ENCODE results near the gene GPATCH4.
"Not testable (repeated sequence)": the region's sequence is repeated elsewhere in the genome, so short reads cannot be mapped to it uniquely, and the experiment has no call there.

The GPATCH4 gene

DNA sequence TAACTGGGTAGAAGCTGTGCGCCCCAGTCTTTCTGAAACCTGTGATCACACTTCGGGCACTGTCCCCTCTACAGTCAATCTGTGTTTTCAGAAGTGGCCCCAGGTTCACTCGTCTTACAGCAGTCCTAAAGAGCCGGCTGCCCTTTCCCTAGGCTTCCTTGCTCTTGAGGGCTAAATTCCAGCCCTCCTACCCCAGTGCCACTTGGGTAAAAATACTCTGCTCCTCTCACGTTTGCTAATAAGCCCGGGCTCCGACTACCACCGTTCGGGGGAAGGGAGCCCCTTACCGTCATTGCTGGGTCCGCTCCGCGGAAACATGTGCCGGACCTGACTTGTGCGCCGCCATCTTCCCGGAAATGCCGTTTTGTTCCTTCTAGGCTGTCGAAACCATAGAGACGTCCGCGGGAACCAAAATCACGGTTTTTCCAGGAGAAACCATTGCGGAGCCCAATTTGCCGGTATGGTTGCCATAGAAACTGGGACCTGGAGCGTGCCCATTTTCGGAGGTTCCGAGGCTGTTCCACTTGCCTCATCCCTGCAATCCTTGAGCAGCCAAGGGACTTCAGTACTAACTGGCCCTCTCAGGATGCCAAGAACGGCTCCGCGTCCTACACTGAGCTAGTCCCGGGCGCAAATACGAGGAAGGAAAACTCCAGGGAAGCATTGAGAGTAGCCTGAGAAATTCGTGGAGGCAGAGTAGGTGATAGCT, at the start of gene GPATCH4:
TSS of gene GPATCH4 (minus strand) at position 358 of the 709 bp plus-strand sequence.
- DNase-seq (ENCODE audit: low read depth in 2 of 2) = peak; percentile 54 to 60

DNA sequence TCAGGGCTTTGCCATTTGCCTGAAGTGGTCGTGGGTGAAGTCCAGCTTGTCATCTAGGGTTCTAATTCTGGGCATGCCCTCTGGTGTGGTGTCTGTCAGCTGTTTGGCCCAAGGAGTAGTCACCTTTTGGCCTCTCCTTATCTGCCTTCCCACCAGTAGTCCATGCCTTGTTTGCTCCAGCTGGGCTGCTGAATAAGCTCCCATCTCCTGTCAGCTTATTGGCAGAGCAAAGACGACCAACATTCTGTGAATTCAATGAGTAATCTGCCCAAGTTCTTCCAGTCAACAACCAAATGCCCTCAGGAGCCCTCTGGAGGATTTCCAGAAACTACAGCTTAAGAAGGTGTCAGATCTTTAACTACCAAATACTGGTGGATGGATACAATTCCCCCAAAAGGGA, 47.7 kb upstream of the GPATCH4 start:
- DNase-seq (ENCODE audit: low read depth in 2 of 2) = no peak

DNA sequence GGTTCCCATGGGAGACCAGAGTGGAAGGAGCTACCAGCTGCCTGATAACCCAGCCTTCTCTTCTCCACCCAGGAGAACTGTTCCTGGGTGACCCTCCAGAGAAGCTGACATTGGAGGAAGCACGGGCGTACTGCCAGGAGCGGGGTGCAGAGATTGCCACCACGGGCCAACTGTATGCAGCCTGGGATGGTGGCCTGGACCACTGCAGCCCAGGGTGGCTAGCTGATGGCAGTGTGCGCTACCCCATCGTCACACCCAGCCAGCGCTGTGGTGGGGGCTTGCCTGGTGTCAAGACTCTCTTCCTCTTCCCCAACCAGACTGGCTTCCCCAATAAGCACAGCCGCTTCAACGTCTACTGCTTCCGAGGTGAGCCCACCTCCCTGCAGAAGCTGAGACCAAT, 47.2 kb upstream of the GPATCH4 start:
- no peak for DNase-seq (ENCODE audit: low read depth in 2 of 2)

DNA sequence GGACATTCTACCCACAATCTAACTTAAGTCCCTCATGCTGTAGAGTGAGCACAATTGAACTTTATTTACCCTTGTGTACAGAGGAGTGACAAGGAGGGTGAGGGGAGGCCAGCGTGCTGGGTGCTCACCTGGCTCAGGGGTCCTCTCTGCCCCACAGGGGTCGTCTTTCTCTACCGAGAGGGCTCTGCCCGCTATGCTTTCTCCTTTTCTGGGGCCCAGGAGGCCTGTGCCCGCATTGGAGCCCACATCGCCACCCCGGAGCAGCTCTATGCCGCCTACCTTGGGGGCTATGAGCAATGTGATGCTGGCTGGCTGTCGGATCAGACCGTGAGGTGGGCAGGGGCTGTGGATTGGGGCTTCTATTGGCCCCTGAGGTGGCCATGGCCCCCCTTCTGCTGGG, 46.1 kb upstream of the GPATCH4 start:
- DNase-seq (ENCODE audit: low read depth in 2 of 2) = no peak

DNA sequence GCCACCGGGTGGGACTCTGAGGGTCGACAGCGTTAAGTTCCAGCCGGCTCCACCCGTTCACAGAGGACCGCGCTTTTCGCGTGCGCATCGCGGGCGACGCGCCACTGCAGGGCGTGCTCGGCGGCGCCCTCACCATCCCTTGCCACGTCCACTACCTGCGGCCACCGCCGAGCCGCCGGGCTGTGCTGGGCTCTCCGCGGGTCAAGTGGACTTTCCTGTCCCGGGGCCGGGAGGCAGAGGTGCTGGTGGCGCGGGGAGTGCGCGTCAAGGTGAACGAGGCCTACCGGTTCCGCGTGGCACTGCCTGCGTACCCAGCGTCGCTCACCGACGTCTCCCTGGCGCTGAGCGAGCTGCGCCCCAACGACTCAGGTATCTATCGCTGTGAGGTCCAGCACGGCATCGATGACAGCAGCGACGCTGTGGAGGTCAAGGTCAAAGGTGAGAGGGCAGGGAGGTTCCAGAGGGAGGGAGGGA, 45.5 kb upstream of the GPATCH4 start:
- no peak for DNase-seq (ENCODE audit: low read depth in 2 of 2)

DNA sequence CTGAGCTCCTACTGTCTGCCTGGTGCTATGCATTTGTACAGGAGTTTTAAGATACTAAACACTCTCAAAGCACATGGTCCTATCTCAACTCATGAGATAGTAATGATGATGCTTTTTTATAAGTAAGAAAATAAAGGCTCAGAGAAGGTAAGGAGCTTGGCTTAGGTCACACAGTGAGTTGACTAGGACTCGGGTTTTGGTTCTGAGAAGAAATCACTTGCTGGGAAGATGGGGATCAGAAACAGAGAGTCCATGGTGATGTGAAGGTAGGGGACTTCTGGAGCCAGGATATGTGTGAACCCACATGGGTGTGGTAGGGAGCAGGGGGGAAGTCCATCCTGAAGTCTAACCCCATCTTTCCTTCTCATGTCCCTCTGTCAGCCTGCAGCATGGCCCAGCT, 44.4 kb upstream of the GPATCH4 start:
- no peak for DNase-seq (ENCODE audit: low read depth in 2 of 2)

DNA sequence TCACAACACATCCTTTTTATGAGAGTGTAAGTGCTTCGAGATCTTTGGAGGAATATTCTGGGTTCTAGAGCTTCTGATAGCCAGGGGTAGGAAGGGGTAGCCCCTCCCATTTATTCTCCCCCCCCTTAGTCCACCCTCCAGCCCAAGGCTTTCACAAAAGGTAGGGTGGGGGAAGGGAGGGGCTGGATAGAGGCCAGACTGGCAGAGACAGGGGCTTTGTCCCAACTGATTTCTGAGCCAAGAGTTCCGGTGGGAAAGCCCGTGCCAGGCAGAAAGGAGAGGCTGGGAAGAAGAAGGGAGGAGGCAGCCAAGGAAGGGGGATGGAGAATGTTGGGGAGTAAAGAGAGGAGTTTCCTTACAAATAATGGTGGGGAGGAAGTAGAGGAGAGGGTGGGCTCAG, 43.8 kb upstream of the GPATCH4 start:
- DNase-seq (ENCODE audit: low read depth in 2 of 2) = no peak

DNA sequence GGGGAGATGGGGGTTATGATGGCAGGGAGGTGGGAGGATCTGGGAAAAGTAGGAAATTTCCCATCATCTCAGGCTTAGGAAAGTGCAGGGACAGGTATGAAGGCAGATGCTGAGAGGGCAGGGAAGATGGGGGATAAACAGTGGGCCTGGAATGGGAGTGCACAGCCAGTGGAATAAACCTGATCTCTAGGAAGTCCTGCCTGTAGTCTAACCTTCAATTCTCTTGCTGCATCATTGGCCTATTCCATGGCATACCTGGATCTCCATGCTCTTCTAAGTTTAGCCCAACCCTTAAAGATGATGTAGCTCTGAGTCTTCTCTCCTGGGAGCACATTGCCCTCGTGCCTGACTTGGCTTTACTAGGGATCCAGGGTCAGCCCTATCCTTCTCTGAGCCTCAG, 43.4 kb upstream of the GPATCH4 start:
- no peak for DNase-seq (ENCODE audit: low read depth in 2 of 2)

DNA sequence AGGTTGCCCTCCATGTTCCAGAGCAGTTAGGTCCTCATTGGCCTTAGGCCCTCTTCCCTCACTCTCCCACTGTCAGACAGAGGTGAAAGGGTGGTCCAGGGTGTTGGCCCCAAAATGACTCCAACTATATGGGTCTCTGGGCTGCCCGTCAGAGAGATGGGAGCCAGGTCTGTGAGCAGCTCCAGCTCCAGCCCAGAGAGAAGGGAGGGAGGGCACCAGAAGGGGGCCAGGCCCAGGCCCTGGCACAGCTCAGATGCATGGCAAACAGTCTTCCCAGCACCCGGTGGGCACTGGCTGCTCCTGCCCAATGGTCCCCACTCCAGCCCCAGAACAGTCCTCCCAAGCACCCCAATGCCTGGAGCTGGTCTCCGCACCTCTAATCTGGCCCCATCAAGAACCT, 42.9 kb upstream of the GPATCH4 start:
- DNase-seq (ENCODE audit: low read depth in 2 of 2) = no peak

DNA sequence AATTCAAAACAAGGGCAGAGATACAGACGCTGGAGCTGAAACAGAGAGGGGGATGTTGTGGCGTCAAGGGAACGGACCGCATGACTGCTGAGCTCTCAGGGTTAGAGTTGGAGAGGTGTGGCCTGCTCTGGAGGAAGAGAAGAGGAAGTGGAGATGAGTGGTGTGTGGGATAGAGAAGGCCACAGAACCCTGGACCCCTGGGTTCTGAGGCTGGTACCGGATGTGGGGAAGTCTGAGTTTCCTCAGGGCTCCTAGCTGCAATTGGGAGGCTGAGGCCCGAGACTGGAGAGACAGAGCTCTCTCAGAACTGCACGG, 42.5 kb upstream of the GPATCH4 start:
- DNase-seq (ENCODE audit: low read depth in 2 of 2) = no peak

DNA sequence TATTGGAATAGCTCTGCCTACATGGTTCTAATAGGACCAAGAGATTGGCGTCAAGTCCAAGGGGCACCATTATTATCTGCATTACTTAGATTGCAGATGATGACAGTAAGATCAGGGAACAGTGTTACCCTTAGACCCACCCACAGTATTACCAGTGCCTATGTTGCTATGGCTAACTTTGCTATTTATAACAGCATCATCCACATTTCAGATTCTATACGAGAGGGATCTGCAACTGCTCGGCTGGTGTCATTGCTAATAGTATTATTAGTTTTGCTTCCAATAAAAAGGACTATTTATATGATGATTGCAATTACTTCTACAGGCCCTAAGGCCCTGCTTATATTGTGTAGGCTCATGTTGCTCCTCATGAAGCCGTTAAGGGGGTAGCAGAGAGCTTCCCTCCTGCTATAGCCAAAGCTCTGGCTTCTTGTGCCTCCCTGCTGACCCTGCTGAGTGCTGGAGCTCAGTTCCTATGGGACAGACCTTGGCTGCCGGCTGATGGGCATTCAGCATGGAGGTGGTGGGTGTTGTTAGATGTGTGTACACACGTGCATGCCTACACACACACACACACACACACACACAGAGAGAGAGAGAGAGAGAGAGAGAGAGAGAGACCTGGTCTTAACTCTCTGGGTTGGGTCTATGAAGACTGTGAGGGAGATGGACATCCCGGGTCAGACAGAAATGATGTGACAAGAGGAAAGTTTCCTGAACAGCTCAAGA, 41.9 kb upstream of the GPATCH4 start:
- no peak for DNase-seq (ENCODE audit: low read depth in 2 of 2)

DNA sequence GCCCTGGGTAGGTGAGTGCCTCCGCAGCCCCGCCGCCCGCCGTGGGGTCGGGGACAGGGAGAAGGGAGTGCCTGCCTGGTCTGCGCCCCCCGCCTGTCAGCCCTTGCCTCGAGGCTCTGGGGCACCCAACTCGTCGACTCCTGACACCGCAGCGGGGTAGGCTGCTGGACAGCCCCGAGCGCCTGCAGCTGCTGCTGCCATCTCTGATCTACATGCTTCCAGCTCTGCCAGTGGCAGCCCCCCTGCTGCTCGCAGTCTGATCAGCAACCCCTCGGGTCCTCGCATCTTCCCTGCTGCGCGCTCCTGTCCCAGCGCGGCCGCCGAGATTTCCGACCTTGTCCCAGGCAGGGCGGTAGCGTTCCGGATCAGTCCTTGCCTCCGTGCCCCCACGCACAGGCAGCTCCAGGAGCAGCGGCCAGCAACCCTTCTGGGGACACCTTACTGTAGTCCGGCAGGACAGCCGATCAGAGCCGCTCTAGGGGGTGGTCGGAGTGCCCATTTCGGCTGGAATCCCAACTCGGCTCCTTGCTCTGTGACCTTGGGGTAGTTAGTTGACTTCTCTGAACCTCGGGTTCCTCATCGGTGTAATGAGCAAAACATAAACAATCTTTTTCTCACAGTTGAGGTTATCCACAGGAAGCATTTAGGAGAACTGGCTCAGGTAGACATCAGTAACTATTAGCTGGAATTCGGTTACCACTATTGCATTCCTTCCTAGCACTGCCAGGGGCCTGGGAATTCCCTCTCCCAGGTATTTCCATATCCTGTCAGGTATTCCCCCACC, 41.2 kb upstream of the GPATCH4 start:
- DNase-seq (ENCODE audit: low read depth in 2 of 2) = no peak

DNA sequence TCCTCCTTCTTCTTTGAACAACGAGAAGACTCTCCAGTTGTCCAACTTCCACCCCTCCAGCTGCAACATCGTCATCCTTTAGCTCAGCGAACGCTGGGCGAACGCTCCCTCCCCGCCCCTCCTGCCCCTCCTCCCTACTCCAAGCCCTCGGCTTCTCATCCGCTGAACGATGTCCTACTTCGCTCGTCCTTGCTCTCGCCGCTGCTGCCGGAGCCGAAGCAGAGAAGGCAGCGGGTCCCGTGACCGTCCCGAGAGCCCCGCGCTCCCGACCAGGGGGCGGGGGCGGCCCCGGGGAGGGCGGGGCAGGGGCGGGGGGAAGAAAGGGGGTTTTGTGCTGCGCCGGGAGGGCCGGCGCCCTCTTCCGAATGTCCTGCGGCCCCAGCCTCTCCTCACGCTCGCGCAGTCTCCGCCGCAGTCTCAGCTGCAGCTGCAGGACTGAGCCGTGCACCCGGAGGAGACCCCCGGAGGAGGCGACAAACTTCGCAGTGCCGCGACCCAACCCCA, 40.5 kb upstream of the GPATCH4 start, which contains the start of gene BCAN:
TSS of gene BCAN (plus strand) at position 357 of the 504 bp plus-strand sequence. CDS start 3,938 bp downstream, outside the sequence.
- DNase-seq (ENCODE audit: low read depth in 2 of 2) = no peak

DNA sequence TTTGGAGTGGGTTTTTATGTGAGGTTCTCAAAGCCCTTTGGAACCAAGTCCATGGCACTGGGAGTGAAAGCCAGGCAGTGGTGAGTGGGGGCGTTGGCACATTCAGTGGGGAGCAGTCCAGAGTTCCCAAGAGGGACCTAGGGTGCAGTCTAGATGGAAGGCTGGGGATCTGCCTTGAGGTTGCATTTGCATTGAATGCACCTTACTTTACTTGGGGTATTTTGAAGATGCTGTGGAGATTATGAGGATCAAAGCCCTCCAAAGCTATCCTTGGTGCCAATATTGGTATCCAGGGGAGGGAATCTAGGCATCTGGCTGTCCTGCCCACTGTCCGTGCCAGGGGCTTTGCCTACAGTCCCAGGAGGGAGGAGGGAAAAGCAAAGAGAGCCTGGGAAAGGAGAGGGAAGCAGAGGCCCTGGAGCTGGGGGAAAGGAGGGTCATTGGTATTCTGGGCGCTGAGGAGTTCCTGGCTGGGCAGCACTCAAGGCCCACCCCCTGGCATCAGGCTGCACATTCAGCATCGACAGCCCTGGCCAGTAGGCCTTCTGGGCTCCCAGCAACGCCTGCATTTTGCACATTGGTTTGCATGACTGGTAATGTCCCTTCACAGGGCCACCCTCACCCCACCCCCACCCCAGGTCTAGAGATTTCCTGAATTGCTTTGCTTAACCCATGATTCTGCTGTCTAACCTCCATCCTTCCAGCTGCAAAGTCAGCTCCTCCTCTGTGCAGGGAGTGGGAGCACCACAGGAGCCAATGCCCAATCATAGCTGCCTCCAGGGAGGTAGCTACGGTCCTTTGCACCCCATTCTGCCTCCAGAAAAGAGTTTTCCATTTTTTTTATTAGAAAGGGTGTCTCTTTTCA, 39.8 kb upstream of the GPATCH4 start:
- DNase-seq (ENCODE audit: low read depth in 2 of 2) = no peak

DNA sequence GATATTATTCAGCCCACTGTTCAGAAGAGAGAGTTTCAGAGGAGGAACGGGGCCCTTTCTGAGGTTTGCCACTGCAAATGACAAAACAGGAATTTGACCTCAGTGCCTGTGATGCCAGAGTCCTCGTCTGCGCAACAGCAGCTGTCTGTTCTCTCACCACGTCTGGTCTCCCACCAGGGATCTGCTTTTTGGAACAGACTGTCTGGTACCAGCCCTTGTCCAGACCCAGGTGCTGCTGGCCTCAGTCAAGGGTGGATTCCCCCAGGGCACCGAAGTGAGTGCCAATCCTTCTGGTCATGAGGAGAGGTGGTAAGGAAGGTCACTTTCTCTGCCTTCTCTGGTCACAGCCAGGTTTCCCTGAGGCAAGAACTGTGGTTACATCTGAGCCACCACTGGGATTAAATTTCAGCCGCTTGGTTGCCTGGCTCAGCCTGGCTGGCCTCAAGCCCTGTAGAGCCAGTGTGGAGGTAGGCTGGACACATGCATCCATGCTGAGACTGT, 38.4 kb upstream of the GPATCH4 start:
- DNase-seq (ENCODE audit: low read depth in 2 of 2) = no peak

DNA sequence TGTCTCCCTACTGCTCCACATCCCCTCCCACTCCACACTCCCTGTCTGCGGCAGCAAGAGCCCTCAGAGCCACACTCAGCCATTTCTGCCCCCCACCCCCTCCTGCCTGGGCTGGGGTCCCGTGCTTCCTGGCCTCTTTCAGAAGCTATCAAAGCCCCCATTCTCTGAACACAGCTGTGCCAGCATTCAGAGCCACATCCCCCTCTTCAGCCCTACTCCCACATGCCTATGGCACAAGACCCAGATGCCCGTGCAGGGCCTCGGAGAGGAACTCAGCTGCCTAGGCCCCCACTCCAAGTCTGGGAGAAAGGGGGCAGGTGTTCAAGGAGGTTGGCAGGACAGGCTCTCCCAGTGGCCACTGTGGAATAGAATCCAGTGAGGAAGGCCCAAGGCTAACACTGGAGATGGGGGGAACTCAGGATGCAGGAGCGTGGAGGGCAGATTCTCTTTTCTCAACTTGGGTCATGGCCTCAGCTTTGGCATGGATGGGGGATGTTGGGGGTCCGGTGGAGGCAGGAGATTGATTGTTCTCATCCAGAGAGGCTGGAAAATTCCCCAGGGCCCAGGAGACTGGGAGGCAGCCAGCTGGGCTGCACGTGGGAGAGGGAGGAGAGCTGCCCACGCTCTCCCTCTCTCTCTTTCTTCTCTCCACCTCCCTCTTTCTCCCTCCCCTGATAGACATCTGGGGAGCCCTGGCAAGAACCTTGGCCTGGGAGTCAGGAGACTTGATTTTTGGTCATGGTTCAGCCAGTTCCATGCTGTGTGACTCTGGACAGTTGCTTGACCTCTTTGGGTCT, 37.1 kb upstream of the GPATCH4 start:
- no peak for DNase-seq (ENCODE audit: low read depth in 2 of 2)

DNA sequence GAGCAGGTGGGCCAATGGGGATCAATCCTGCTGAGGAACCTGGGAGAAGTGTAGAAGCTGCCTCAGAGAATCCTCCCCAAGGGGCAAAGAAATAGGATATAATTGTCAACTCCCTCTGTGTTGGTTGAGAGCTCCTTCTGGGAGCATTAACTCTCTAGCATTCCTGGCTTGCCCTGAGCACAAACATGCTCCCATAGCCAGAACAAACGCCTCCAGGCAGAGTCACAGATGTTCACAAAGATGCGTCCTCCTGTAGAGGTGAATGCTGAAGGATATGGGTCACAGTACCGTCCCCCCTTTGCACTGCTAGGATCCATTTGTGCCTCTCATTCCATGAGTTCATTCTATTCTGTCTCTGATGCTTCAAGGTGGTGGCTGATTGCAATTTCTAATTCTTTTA, 31.1 kb upstream of the GPATCH4 start:
- no peak for DNase-seq (ENCODE audit: low read depth in 2 of 2)

DNA sequence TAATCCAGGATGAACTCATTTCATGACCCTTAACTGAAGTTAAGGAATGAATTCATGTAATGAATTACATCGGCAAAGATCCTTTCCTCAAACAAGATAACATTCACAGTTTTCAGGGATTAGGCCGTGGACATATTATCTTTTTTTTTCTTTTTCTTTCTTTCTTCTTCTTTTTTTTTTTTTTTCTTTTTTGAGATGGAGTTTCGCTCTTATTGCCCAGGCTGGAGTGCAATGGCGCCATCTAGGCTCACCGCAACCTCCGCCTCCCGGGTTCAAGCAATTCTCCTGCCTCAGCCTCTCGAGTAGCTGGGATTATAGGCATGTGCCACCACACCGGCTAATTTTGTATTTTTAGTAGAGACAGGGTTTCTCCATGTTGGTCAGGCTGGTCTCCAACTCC, 29.9 kb upstream of the GPATCH4 start:
- not testable (repeated sequence) for DNase-seq (ENCODE audit: low read depth in 2 of 2)

DNA sequence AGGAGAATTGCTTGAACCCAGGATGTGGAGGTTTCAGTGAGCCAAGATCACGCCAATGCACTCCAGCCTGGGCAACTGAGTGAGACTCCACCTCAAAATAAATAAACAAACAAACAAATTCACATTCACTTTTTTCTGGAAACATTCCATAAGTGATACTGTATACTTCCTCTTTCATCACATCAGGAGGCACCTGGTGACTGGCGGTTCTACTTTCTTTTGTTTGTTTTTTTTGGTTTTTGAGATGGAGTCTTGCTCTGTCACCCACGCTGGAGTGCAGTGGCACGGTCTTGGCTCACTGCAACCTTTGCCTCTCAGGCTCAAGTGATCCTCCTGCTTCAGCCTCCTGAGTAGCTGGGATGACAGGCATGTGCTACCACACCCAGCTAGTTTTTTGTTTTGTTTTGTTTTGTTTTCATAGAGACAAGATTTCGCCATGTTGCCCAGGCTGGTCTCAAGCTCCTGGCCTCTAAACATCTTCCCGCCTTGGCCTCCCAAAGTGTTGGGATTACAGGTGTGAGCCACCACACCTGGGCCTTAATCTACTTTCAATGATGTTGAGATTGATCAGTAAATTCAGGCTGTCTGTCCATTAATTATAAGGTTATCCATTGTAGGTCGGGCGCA, 28.7 kb upstream of the GPATCH4 start:
- DNase-seq (ENCODE audit: low read depth in 2 of 2) = no peak

DNA sequence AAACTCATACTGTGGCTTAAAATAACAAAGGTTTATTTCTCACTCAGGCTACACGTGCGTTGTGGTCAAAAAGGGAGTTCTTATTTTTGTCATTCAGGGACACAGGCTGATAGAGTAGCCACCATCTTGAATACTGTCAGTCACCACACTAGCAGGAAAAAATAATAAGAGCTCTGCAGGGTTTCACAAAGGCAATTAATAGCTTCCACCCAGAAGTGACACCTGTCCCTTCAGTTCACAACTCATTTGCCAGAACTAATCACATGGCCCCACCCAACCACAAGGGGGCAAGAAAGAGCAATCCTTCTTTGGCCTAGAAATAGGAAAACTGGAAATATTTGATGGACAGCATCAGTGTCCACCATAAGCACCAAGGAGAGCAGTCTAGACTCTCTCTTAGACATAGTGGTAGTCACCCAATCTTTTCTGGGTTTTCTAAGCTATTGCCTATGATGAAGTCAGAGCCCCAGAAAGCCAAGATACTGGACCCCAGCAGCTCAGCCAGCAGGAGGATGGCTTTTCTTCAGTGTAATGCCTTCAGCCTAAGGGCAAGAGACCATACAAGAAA, 26.1 kb upstream of the GPATCH4 start:
- DNase-seq (ENCODE audit: low read depth in 2 of 2) = no peak

All from stimulated activated CD8-positive, alpha-beta memory T cell treated with anti-CD3 and anti-CD28 coated beads, Interleukin-15, amount 100 ng/mL, for 4 hours (primary cell).